GM20431 (cell line): Measurements from ENCODE around the gene CCR6.

Experiments
- in situ Hi-C: fragments of 300-500 bp; cut with MseI, MboI; formaldehyde crosslinking; loops from one replicate; pipeline ENCODE4 v1.15.0; 2020; ENCODE audit warnings: low sequenced_read_pairs; ENCODE audit not compliant: unreplicated experiment

Gene CCR6

GRCh38 chr6:167137881-167138280 lies 15.0 kb downstream of the CCR6 start:
- in situ Hi-C loops: loop anchor here (10.0 to 25.0 kb wide), 2 partner anchors 126 to 363 kb away; no protein-coding TSS in a partner anchor

DNA sequence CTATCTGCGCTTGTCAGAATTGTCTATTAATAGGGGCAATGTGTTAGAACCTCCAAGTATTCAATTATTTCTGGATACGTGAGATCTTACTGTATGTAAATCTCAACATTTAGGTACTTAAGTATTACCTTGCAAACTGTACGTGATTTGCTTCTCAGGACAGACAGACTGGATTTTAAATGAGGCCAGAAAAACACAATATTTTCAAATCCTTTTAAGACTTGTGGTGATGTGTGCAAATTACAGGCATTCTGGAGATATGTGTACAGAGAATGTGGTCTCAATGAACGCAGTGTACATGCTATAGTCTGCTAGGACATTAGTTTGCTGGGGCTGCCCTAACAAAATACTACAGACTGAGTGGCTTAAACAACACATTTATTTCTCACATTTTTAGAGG lies 16.9 kb downstream of the CCR6 start:
- in situ Hi-C loops: loop anchor here (10.0 to 25.0 kb wide), 2 partner anchors 127 to 365 kb away; no protein-coding TSS in a partner anchor

DNA sequence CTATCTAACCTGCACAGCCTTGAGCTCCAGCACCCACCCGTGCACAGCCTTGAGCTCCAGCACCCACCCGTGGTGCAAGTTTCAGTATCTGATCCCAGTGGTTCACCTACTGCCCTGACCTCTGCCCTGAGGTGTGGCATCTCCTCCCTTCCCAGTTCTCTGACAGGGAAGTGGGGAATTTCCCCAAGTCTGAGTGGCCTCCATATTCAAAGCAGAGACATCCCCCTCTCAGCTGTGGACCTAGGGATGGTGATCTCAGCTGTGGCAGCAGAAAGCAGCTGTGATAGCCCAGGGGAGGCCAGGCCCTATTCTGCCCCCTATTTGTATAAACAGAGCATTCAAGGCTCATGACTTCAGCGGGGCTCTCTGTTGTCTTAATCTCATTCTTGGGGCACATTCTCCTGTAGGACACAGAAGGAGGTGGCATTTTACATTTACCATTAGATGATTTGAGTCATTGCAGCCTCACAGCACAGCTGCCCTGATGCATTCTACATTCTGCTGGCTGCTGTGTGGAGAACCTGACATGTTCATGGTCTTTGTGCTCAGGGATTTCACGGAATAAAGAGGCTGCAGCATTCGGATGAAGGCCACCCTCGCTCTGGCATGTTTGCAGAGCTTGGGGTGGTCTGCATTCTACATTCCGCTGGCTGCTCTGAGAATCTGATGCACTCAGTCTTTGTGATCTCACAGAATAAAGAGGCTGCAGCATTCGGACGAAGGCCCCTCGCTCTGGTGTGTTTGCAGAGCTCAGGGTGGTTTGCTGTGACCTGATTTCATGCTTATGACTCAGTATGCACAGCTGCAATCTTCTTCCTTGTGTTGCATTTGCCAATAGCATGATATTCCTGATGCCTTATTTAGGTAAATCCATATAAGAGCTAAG lies 17.9 kb downstream of the CCR6 start:
- in situ Hi-C loops: loop anchor here (25.0 kb wide), 1 partner anchor 129 kb away; no protein-coding TSS in a partner anchor

GRCh38 chr6:167141667-167142432 lies 19.0 kb downstream of the CCR6 start:
- in situ Hi-C loops: loop anchor here (25.0 kb wide), 1 partner anchor 130 kb away; no protein-coding TSS in a partner anchor

DNA sequence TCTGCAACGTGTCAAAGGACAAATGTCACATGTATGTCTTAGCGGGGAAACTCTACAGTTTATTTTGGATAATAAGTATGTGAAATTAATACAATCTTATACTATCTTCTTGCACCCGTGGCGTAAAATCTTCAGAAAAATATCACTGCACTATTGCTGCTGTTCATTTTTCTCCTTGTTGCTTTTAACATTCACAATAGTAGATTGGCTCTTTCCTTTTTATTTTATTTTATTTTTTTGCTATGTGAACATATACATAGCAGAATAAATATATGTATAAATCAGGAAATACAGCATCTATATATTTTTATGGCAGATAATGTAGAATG lies 19.5 kb downstream of the CCR6 start:
- in situ Hi-C loops: loop anchor here (25.0 kb wide), 1 partner anchor 130 kb away; no protein-coding TSS in a partner anchor

DNA sequence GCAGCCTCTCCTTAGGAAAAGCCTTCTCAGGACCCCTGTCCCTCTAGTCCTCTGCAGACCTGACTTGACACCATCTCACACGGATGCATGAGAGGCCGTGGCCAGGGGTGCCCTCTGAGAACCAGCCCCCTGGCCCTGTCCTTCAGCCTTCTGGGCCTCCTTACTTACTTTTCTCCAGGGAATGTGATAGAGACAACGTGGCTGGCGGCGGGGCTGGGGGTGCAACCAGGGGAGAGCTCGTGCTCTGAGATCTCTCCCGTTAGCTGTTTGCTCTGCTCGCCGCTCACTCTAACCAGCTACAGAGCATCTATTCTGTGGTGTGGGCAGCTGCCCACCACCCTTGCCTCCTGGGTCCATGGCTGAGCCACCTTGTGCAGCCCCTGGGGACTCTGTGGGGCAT lies 20.1 kb downstream of the CCR6 start:
- in situ Hi-C loops: loop anchor here (25.0 kb wide), 1 partner anchor 131 kb away; no protein-coding TSS in a partner anchor

GRCh38 chr6:167145461-167145860 lies 22.6 kb downstream of the CCR6 start:
- in situ Hi-C loops: loop anchor here (25.0 kb wide), 1 partner anchor 133 kb away; no protein-coding TSS in a partner anchor

DNA sequence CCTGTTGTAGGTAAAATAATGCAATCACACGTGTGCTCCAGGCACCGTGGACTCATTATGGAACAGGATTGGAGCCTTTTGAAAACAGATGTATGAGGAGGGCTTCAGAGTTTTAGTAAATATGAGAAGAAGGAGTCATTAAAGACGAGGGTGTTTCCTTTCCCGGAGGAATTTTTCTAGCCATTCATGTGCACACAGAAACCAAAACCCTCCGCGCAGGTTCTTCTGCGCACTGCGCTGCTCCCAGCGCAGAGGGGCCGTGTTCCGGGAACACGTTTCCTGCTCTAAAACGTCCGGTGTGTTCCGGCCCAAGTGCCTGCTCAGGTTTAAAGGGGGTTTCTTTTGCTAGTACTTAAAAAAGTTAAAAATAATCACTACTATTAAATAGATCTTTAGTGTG lies 23.2 kb downstream of the CCR6 start:
- in situ Hi-C loops: loop anchor here (25.0 kb wide), 1 partner anchor 134 kb away; no protein-coding TSS in a partner anchor

- in situ Hi-C loops: loop anchor here (25.0 kb wide), 1 partner anchor 135 kb away; no protein-coding TSS in a partner anchor
These were observed 24.1 kb downstream of the CCR6 start for GRCh38 chr6:167146977-167147376.

DNA sequence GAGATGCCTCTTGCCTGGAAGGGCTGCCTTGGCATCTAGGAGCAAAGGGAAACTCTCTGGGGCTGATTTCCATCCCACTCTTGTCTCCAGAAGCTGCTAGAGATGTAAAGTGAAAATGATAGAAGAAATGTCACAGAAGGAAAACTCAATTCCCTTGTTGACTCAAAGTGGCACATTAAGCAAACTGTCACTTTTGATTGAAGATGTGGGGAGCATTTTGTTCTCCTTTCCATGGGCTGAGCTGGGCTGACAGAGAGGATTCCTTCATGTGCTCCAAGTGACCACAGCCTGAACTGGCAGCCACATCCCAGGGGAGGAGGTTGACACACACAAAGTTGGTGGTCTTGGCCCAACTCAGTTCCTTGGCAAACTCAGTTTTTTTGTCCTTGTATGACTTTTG lies 25.1 kb downstream of the CCR6 start:
- in situ Hi-C loops: loop anchor here (25.0 kb wide), 1 partner anchor 136 kb away; no protein-coding TSS in a partner anchor

GRCh38 chr6:167148997-167149396 lies 26.1 kb downstream of the CCR6 start:
- in situ Hi-C loops: loop anchor here (25.0 kb wide), 1 partner anchor 137 kb away; no protein-coding TSS in a partner anchor

DNA sequence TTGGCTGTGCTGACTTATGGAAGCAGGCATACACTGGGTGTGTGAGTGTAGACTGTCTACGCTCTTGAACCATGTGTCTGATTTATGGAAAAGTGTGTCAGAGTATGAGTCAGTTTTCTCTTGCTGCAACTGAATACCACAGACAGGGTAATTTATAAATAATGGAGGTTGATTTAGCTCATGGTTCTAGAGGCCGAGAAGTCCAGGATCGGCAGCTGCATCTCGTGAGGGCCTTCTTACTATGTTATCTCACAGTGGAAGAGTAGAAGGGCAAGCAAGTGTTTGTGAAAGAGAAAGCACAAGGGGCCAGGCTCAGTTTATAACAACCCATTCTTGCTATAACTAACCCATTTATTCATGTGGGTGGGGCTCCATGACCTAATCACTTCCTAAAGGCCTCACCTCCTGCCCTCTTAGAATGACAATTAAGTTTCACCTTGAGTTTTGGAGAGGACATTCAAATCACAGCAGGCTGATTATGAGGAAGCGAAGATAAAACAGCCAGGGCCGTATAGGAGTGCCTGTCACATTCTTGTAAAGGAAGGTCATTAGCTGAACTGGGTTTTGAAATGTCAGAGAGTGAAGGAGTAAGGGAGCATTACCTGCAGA lies 28.1 kb downstream of the CCR6 start:
- in situ Hi-C loops: no loop called here

DNA sequence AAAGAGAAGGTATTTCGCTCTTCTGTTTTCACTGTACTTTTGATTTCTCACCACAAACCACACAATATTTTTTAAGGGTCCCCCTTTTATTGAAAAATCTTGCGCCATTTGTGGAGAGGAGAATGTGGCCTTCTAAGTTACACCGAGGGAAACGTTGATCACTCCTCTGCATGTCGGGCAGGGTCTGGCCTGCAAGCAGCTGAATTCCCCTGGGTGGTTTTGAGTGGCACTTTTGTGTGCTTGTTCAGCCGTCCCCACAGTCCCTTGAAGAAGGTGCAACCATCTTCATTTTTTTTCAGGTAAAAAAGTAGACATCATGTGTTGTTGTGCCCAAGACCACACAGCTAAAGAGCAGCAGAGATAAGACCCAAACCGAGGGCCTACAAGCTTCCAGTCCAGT lies 28.8 kb downstream of the CCR6 start:
- in situ Hi-C loops: no loop called here

GRCh38 chr6:167152862-167153261 lies 30.0 kb downstream of the CCR6 start:
- in situ Hi-C loops: no loop called here

DNA sequence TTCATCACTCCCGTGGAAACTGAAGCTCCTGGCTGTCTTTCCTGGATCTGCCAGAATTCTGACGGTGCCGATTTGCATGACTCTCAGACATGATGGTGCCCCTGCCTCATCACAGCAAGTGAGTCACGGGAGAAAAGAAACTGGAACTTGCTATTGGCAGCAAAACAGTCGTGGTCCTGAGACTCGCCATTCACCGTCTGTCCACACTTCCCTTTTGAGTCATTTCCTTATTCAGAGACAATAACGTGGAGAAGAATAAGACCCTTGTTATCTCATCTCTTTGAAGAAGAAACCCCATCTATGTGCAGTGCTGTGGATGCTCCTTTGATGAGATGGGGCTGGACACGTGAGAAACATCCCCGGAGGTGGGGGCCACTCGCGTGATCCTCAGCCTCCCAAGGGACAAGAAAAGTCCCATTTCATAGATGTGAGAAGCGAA lies 30.6 kb downstream of the CCR6 start:
- in situ Hi-C loops: no loop called here

DNA sequence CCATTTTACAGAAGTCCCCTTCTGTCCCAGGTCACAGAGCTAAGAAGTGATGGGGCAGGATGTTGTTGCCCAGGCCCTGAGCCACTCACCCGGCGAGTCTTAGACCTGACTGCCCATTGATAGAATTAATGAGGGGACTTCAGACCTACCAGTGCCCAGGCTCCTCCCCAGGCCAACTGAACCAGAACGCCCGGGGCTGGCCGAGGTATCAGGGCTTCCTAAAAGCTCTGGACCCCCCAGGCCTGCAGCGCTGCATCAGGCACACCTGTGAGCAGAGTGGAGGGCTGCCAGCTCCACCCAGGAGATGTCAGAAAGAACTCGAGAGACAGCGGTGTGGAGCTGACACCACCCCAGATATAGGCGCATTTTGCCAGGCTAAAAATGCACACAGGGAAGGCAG lies 31.4 kb downstream of the CCR6 start:
- in situ Hi-C loops: no loop called here

DNA sequence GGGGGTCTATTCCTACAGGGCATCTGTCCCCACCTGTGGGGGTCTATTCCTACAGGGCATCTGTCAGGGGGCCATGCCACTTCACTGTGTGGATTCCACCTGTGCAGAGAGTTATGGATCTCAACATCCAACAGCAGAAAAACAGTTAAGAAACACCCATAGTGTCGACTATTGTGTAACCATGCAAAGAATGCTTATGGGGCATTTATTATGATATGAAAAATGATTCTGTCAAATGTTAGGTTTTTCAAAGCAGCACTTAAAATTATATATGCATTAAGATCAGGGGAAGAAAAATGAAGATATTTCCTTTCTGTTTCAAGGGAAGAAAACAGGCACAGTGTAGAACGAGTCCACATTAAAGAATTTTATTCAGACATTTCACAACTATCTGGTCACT lies 32.0 kb downstream of the CCR6 start:
- in situ Hi-C loops: no loop called here

DNA sequence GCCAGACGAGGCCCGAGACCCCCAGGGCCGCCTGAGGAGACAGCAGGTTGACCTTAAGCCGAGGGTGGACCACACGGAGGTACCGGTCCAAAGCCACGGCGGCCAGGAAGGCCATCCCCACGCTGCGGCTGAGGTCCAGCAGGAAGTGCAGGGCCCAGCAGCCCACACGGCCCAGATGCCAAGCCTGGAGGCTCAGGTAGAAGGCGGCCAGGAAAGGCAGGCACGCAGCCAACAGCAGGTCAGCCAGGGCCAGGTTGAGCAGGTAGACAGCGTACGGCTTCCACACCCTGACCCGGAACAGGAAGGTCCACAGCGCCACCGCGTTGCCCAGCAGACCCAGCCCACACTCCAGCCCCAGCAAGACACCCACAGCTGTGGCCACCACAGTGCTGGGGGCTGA lies 34.5 kb downstream of the CCR6 start:
- in situ Hi-C loops: no loop called here

GRCh38 chr6:167157863-167158262 lies 35.0 kb downstream of the CCR6 start, which contains the start of gene GPR31:
GPR31 (minus strand) TSS chr6:167157980; CDS start chr6:167157831, 149 bp downstream.
- in situ Hi-C loops: no loop called here

- in situ Hi-C loops: no loop called here
These were observed 39.1 kb downstream of the CCR6 start for GRCh38 chr6:167161851-167162467.
